K562 (cell line): ENCODE measurements around the gene G6PD. TPM values are rescaled to one million over a fixed set of nuclear protein-coding genes. Genes with fewer than 3 reads are reported as not detected.

ENCODE experiments used
- CCNT2 ChIP-seq: IDR thresholded peaks from 2 replicates; pipeline ENCODE4 v1.6.1; 2011; ENCODE audit warnings: borderline replicate concordance, low read depth, mild to moderate bottlenecking, moderate library complexity, mixed read lengths, low read length; ENCODE audit not compliant: insufficient read length; ENCODE audit errors: extremely low read depth
- CREB3L1 ChIP-seq: fragments of 450-650 bp; IDR thresholded peaks from 2 replicates; pipeline ENCODE4 v1.6.1; 2014; ENCODE audit warnings: low read depth, mild to moderate bottlenecking, moderate library complexity, borderline replicate concordance
- DPF2 ChIP-seq: fragments of 450-650 bp; IDR thresholded peaks from 2 replicates; pipeline ENCODE4 v1.6.1; 2016
- ETS2 ChIP-seq: IDR thresholded peaks from 2 replicates; pipeline ENCODE4 v1.6.1; 2016; ENCODE audit warnings: borderline replicate concordance, missing genetic modification characterization, mild to moderate bottlenecking, moderate library complexity, missing compliant biosample characterization; ENCODE audit not compliant: poor library complexity, severe bottlenecking
- FOXJ2 ChIP-seq: fragments of 200-800 bp; sonication (Bioruptor generic); IDR thresholded peaks from 2 replicates; pipeline ENCODE4 v1.6.1; 2016; ENCODE audit warnings: missing genetic modification characterization, missing compliant biosample characterization
- GATAD2B ChIP-seq: fragments of 450-650 bp; IDR thresholded peaks from 2 replicates; pipeline ENCODE4 v1.6.1; 2017; ENCODE audit warnings: mild to moderate bottlenecking, borderline replicate concordance
- JUN ChIP-seq, 2 experiments: sonication (generic) in 1 of 2; formaldehyde crosslinking in 1 of 2; IDR thresholded peaks; 2 replicates each; pipeline versions ENCODE4 v1.6.1 to v1.8.0; 2012 to 2022; ENCODE audit warnings: borderline replicate concordance in 2 of 2, mild to moderate bottlenecking in 2 of 2, improper control_type of control experiment in 1 of 2, low read depth in 1 of 2, low read length in 1 of 2, missing genetic modification reagents in 1 of 2
- NEUROD1 ChIP-seq: fragments of 150-350 bp; IDR thresholded peaks from 2 replicates; pipeline ENCODE4 v1.6.1; 2014; ENCODE audit warnings: borderline replicate concordance, low read length, low read depth; ENCODE audit not compliant: partially characterized antibody
- NR0B1 ChIP-seq: fragments of 450-650 bp; IDR thresholded peaks from one replicate; pipeline ENCODE4 v1.6.1; 2018; ENCODE audit warnings: mild to moderate bottlenecking, moderate library complexity; ENCODE audit not compliant: partially characterized antibody
- OTX1 ChIP-seq: fragments of 450-650 bp; formaldehyde crosslinking; IDR thresholded peaks from 2 replicates; pipeline ENCODE4 v1.4.0; 2022; ENCODE audit warnings: mild to moderate bottlenecking
- SMARCC2 ChIP-seq: fragments of 450-650 bp; IDR thresholded peaks from 2 replicates; pipeline ENCODE4 v1.6.1; 2017; ENCODE audit warnings: antibody characterized with exemption, moderate library complexity, mild to moderate bottlenecking, low read depth
- SRF ChIP-seq, 2 experiments: fragments of 250-450, 450-650 bp in 1 of 2; sonication (Bioruptor Pico) in 1 of 2; sonication (generic) in 1 of 2; formaldehyde crosslinking; IDR thresholded peaks; 2 replicates each; pipeline versions ENCODE4 v1.5.0 to v1.5.1; 2020 to 2022; ENCODE audit warnings: mild to moderate bottlenecking in 1 of 2, missing genetic modification reagents in 1 of 2
- TAF1 ChIP-seq: IDR thresholded peaks from 2 replicates; pipeline ENCODE4 v1.6.1; 2011; ENCODE audit warnings: mild to moderate bottlenecking, low read length, moderate library complexity; ENCODE audit not compliant: insufficient read depth, control insufficient read depth, severe bottlenecking; ENCODE audit errors: extremely low read depth
- TEAD4 ChIP-seq, 2 experiments: sonication (generic) in 1 of 2; formaldehyde crosslinking in 1 of 2; IDR thresholded peaks; 2 replicates each; pipeline versions ENCODE4 v1.6.1 to v1.8.0; 2012 to 2022; ENCODE audit warnings: borderline replicate concordance in 1 of 2, inconsistent platforms in 1 of 2, low read length in 1 of 2, mild to moderate bottlenecking in 1 of 2, missing genetic modification reagents in 1 of 2
- TRIM24 ChIP-seq, 2 experiments: fragments of 450-650 bp; IDR thresholded peaks; 2 replicates each; pipeline ENCODE4 v1.6.1; 2016
- TRIM28 ChIP-seq: fragments of 450-650 bp; IDR thresholded peaks from 2 replicates; pipeline ENCODE4 v1.6.1; 2017
- ZNF639 ChIP-seq, 2 experiments: fragments of 200-800 bp in 1 of 2; sonication (Bioruptor generic) in 1 of 2; sonication (generic) in 1 of 2; formaldehyde crosslinking in 1 of 2; IDR thresholded peaks in 1 of 2; conservative IDR thresholded peaks in 1 of 2; 2 replicates each; pipeline versions ENCODE4 v1.5.0 to v1.6.1; 2016 to 2020; ENCODE audit warnings: missing compliant biosample characterization in 1 of 2, missing genetic modification characterization in 1 of 2, missing genetic modification reagents in 1 of 2
- ZNF766 ChIP-seq: fragments of 200-800 bp; sonication (Bioruptor generic); conservative IDR thresholded peaks from 2 replicates; pipeline ENCODE4 v1.6.1; 2016; ENCODE audit warnings: missing genetic modification characterization, missing compliant biosample characterization
- polyA plus RNA-seq, 8 experiments: library from polyadenylated mRNA; depleted of rRNA in 4 of 8; stranded (reverse) in 5 of 8; unstranded in 3 of 8; fragments of >200 nt; fragmentation: Nextera tagmentation in 2 of 8; fragmentation: Illumina TruSeq in 1 of 8; extraction: Ambion mirVana in 2 of 8; extraction: Trizol in 1 of 8; gene quantifications; 2 replicates each; pipeline versions ENCODE4 v1.2.1 to v1.2.3, GENCODE V29; 2011 to 2014; ENCODE audit warnings: inconsistent platforms in 1 of 8, missing spikeins in 1 of 8
- total RNA-seq, 7 experiments: library from RNA; depleted of rRNA in 6 of 7; stranded (reverse); fragments of >200 nt in 6 of 7; fragmentation: Illumina TruSeq in 2 of 7; extraction: Trizol in 2 of 7; gene quantifications; 2 replicates each; pipeline versions ENCODE4 v1.2.1 to v1.2.3, GENCODE V29; 2011 to 2021; ENCODE audit warnings: low replicate concordance in 1 of 7
- TF ChIP-seq, protein P1 (sequence below): sonication (generic); formaldehyde crosslinking; IDR thresholded peaks from 2 replicates; pipeline ENCODE4 v1.8.0; 2022; ENCODE audit warnings: missing genetic modification reagents, mild to moderate bottlenecking, borderline replicate concordance

Gene G6PD
- total and polyA plus RNA-seq, 9 of the 15 experiments (the other 6 are each of a cell fraction or from before 2014, with no cell fraction given) = 2.9 to 222 (median 66.4) TPM

DNA sequence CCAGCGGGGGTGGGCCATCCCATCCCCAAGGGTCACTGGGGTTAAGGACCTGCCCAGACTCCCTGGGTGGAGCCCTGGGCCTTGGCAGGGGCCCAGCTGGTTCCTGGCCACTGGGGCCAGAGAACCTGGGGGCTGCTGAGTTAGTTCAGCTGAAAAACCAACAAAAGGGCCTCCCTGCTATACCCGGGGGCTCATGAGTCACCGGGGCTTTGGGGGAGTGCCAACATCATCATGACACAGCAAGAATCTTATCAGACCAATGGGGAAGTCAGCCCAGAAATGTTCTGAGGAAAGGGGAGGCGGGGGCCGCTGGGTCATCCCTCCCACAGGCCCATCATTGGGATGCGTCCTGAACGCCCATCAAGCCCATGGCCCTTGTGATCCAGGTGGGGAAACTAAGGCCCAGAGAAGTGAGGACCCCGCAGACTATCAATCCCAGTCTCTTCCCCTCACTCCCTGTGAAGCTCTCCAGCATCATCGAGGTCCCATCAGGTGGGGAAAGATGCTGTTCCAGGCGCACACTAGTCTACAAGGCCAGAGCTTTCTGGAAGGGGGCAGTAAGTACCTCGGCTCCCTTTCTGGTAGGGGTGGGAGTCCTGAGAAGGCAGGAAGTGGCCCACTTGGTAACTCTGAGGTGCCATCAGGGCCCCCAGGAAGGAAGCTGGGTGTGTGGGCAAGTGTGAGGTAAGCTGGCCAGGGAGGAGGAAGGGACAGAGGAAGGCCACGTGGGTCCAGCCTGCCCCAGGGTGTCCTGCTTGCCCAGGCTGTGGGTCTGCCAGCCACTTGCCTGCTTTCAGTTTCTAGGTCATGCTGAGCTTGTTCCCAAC lies 4.5 kb downstream of the G6PD start (continued):
- TF ChIP-seq TAF1 = no peak
- TF ChIP-seq, protein P1, sequence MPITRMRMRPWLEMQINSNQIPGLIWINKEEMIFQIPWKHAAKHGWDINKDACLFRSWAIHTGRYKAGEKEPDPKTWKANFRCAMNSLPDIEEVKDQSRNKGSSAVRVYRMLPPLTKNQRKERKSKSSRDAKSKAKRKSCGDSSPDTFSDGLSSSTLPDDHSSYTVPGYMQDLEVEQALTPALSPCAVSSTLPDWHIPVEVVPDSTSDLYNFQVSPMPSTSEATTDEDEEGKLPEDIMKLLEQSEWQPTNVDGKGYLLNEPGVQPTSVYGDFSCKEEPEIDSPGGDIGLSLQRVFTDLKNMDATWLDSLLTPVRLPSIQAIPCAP (CRISPR knock-in tag) = no peak
- TF ChIP-seq TEAD4 (IDR thresholded peaks at IDR 0.05; ENCODE audit: low read length) = 0 out of 2 replicates have a peak, but pooled peaks have one; percentile 8
- TF ChIP-seq TEAD4 (CRISPR knock-in tag; IDR thresholded peaks at IDR 0.05; ENCODE audit: borderline replicate concordance) = no peak
- peak; percentile 65 for TF ChIP-seq NEUROD1
- TF ChIP-seq CCNT2 = peak; percentile 30
- peak; percentile 93 for TF ChIP-seq SMARCC2
- TF ChIP-seq CREB3L1 = peak; percentile 75; the same call in 1 of the 2 replicates
- peak; percentile 95 for TF ChIP-seq DPF2
- peak; percentile 93 for TF ChIP-seq JUN (IDR thresholded peaks at IDR 0.05; ENCODE audit: borderline replicate concordance, low read depth, low read length)
- TF ChIP-seq JUN (CRISPR knock-in tag; IDR thresholded peaks at IDR 0.05; ENCODE audit: borderline replicate concordance) = 0 out of 2 replicates have a peak, but pooled peaks have one; percentile 38
- no peak for TF ChIP-seq GATAD2B
- TF ChIP-seq OTX1 (CRISPR knock-in tag) = no peak
- TF ChIP-seq ETS2 (tag) = no peak
- no peak for TF ChIP-seq NR0B1
- no peak for TF ChIP-seq FOXJ2 (tag)
- TF ChIP-seq SRF (CRISPR knock-in tag; IDR thresholded peaks at IDR 0.05) = peak in 1 of 2 experiments; percentile 67; a peak in 1 of 4 replicates
- TF ChIP-seq TRIM24 (IDR thresholded peaks at IDR 0.05) = peak in 1 of 2 experiments; percentile 55; a peak in 1 of 4 replicates
- TF ChIP-seq TRIM28 = no peak
- peak; percentile 82 for TF ChIP-seq ZNF766 (CRISPR knock-in tag)
- peak in 1 of 2 experiments; percentile 76; a peak in 1 of 4 replicates for TF ChIP-seq ZNF639 (CRISPR knock-in tag; conservative IDR thresholded peaks at IDR 0.05 in 1 of 2, IDR thresholded peaks at IDR 0.05 in 1 of 2)
